Activated T-cell treated with anti-CD3 and anti-CD28 coated beads for 1 hour (primary cell): ENCODE measurements around the gene ZNF577.
"Not testable (repeated sequence)": the region's sequence is repeated elsewhere in the genome, so short reads cannot be mapped to it uniquely, and the experiment has no call there.

Source experiments
- DNase-seq: peaks from one replicate; pipeline ENCODE4 v3.0.0-alpha.2; 2020; ENCODE audit warnings: low read depth

ZNF577 gene

DNA sequence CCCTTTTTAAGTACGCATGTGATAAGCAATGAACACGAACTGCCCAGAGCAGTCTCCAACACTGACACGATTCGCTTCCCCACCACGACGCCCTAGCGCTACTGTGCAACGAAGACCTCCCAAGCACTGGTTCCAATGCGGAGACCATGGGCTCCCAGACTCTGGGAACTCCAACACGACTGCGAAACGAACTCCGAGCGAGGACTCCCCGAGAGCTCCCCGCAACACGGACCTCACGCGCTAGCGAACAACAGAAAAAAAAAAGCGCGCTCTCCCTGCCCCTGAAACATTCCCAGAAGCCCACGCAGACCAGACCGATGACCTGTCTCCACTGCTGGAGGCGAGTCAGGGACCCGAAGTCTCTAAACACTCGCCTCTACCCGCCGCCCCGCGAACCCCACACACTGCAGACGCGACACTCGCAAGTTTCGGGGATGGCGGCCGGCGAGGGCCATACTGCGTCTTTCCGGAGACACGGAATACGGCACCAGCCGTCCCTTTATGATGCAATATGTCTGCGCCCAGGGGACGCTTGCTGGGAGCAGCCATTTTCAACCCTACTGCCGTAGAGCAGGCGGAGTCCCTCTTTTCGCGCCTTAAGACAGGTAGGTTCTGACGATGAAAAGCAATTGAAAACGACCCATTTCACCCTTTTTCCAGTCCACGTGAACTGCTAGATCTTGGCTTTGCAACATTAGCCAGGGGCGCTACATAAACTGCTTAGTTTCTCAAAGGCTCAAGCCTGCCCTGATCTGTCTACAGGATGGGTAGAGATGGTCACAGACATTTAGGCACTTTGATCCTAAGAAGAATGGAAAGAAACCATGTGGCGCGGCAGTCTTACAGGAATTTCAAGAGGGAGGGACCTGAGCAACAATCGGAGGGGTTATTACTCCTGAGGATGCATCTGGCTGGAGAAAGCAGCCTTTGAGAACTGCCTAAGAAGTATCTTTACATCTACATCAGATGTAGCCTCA, at the start of gene ZNF577:
ZNF577 (minus strand) TSS at position 430 of the 977 bp plus-strand sequence. CDS start 7,569 bp downstream, outside the sequence.
- peak; percentile 50 for DNase-seq

DNA sequence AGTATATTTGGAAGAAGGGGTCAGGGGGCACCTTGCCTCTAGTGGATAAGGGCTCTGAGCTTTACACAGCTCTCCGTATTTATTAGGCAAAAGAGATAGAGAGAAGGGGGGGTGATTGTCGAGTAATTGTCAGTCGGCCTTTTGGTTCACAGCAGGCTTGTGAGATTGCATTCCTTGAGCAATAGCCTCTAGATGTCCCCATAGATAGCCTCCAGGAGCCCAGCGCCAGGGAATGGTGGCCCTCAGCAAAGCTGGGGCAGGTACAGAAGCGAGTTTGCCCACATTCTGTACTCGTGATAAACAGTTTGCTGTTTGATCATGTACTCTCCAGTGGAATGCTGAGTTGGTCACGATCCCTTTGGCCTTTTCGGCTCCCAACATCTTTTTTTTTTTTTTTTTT, 44.2 kb upstream of the ZNF577 start:
- DNase-seq, result no peak

DNA sequence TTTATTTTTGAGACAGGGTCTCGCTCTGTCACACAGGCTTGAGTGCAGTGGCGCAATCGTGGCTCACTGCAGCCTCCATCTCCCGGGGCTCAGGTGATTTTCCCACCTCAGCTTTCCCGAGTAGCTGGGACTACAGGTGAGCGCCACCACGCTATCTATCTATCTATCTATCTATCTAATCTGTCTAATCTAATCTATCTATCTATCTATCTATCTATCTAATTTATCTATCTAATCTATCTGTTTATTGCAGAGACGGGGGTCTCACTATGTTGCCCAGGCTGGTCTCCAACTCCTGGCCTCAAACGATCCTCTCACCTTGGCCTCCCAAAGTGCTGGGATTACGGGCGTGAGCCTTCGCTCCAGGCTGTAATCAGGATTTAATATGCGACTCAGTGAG, 40.1 kb upstream of the ZNF577 start:
- DNase-seq, result no peak

DNA sequence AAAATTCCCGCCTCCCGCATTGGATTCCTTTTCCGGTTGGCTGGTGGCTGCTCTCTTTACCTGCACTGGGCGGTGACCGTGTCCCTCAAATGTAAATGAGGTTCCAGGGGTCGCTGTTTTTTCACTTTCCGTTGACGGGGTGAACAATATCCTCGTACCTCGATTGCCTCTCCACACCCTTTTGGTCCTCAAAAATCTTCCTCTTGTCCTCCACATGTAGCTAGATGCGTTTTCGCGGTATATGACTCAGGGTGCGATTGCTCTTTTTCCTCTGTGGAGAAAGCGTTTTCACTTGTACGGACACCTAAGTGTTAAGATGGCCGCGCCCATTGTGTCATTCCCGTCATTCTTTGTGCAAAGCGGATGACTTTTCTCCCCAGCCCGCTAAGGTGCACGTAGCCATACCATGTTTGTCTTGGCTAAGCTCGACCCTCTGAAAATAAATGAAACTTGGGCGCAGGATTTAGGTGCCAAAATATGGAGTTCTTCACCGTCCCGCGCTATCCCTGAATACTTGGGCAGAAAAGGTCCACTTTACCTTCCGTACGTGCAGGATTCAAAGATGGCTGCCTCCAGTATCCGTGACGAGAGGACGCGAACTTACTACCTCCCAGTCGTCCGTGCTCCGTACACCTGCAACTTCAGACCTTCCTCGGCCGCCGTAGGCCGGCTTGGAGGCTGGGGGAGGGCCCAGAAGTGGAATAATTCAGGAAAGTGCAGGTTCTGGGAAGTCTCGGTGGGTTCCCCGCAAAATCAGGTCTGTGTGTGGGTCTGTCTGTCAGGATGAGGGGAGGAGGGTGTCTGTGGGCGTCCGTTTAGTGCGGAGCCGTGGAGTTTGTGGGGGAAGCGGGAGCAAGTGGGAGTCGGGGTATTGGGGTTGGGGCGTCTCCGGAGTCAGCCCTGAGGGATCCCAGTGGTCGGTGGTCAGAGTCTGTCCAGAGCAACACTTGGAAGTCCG, 39.3 kb upstream of the ZNF577 start, which contains the start of gene ZNF613:
ZNF613 (plus strand) TSS at position 689 of the 958 bp plus-strand sequence. CDS start 8,749 bp downstream, outside the sequence.
- peak; percentile 74 for DNase-seq

DNA sequence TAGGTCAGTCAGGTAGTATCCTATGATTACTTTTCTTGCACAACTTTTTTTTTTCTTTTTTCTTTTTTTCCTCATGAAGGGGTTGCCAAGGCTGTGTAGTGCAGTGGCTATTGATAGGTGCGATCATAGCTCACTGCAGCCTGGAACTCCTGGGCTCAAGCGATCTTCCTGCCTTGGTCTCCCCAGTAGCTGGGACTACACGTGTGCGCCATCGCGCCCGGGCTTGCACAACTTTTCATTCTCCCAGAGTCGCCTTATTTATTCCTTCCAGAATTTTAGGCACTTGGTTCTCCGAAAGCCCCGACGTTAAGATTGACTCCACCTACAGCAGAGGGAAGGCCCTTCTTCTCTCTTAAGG, 38.7 kb upstream of the ZNF577 start:
- DNase-seq, result no peak

DNA sequence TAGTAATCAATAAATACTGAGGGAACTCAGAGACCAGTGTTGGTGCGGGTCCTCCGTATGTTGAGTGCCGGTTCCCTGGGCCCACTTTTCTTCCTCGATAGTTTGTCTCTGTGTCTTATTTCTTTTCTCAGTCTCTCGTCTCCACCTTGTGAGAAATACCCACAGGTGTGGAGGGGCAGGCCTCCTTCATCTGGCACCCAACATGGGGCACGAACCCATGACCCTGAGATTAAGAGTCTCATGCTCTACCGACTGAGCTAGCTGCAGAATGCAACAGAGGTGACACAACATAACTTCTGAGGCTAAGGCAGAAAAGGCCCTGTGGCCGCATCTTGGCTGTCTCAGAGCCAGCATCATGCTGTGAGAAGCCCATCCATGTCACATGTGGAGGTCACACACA, 34.2 kb upstream of the ZNF577 start:
- DNase-seq, result no peak

DNA sequence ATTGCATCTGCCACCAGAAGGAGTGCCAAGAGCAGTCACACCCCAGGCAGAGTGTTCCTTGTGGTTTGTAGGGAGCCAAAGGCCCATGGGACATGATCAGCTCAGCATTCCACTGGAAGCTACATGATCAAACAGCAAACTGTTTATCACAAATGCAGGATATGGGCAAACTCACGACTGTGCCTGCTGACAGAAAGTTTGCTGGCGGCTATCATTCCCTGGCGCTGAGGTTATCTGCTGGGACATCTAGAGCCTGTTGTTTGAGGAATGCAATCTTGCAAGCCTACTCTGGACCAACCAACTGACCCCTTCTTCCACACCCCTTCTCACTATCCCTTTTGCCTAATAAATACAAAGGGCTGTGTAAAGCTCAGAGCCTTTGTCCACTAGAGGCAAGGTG, 31.9 kb upstream of the ZNF577 start:
- no peak for DNase-seq

DNA sequence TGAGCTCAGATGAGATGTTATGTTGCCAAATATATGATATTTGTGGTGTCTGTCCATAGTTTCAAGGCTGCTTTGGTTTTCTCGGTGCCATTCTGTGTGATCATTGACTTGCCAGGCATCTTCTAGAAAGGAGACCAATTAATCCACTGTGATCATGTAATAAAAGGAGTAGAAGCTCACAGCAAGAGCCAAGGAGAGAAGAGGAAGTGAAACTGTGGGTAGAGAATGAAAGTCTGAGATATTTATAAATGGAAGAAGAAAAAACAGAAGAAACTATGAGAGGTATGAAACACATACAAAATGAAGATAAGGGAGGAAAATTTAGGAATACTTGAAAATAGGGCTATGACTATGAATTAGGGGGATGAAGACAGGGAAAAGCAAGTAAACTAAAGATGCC, 28.4 kb upstream of the ZNF577 start:
- DNase-seq, result no peak

DNA sequence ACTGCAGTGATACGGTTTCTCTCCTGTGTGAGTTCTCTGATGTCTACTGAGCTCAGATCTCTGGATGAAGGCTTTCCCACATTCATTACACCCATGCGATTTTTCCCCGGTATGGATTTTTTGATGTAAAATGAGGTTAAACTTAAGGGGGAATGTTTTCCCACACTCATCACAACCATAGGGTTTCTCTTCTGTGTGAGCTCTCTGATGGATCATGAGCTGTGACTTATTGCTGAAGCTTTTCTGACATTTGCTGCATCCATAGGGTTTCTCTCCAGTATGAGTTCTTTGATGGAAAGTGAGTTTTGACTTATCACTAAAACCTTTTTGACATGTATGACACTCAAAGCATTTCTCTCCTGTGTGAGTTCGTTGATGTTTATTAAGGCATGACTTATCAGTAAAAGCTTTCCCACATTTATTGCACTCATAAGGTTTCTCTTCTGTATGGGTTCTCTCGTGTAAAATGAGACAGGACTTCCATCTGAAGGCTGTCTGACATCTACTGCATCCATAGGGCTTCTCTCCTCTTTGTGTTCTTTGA, 27.6 kb upstream of the ZNF577 start:
- no peak for DNase-seq

DNA sequence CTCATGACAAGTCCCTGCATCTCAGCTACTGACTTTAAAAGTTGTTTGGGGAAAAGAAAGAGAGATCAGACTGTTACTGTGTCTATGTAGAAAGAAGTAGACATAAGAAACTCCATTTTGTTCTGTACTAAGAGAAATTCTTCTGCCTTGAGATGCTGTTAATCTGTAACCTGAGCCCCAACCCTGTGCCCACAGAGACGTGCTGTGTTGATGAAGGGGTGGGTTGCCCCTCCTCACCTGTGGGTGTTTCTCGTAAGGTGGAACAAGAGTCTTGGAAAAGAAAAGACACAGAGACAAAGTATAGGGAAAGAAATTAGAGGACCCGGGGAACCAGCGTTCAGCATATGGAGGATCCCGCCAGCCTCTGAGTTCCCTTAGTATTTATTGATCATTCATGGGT, 20.2 kb upstream of the ZNF577 start:
- not testable (repeated sequence) for DNase-seq

DNA sequence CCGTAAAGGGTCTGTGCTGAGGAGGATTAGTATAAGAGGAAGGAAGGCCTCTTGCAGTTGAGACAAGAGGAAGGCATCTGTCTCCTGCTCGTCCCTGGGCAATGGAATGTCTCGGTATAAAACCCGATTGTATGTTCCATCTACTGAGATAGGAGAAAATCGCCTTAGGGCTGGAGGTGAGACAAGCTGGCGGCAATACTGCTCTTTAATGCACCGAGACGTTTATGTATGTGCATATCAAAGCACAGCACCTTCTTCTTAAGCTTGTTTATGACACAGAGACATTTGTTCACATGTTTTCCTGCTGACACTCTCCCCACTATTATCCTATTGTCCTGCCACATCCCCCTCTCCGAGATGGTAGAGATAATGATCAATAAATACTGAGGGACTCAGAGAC, 18.4 kb upstream of the ZNF577 start:
- not testable (repeated sequence) for DNase-seq

DNA sequence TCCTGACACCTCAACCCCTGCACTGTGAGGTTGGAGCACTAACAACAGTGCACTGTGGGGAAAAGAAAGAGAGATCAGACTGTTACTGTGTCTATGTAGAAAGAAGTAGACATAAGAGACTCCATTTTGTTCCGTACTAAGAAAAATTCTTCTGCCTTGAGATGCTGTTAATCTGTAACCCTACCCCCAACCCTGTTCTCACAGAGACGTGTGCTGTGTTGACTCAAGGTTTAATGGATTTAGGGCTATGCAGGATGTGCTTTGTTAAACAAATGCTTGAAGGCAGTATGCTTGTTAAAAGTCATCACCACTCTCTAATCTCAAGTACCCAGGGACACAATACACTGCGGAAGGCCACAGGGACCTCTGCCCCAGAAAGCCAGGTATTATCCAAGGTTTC, 17.9 kb upstream of the ZNF577 start:
- not testable (repeated sequence) for DNase-seq

DNA sequence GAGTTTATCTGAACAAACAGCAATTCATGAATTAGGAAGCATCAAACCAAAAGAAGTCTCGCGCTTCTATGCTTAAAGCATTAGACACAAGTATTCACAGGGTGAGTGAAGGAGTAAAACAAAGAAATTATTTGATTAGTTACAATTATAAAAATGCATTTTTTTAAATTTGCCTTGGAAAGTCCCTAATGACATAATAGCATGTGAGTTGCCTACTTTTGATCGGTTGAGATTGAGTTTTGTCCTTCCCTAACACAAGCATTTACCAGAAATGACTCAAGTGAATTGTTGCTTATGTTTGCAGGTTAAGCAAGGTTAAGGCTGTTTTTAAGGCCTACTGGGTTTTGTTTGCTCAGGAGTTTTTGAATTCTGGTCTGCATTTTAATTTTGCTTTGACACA, 17.5 kb upstream of the ZNF577 start:
- no peak for DNase-seq

DNA sequence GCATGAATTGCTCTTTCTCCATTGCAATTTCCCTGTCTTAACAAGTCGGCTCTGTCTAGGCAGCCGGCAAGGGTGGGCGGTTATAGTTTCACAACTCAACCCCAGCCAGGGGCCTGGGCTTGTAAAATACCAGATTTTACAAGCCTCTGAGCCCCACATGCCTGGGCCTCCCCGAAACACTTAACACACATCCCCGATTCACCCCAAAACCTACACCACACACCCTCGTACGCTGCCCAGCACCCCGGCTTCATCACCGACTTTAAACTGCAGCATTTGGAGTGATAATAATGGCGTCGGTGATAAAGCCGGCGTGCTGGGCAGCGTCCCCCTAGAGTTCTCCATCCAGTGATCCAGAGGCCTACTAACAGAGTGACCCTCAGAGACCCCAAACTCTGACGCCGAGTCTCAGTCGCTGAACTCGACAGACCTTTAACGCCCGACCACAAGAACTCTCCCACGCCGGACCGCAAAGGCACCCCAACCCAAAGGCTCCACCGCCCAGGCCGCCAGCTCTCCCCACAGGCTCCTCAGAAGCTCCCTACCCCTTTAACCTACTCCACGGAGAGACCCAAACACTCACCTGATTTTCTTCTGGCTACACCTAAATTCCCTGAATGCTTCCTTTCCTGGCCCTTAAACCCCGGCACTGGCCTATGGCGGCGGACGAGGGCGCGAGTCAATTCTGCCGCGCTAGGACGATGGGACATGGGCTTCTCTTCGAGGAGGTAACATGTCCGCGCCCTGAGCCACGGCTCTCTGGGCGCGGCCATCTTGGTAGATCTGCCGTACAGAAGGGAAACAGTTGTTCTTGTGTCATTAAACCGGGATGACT, 16.8 kb upstream of the ZNF577 start, which contains the start of gene ZNF649:
ZNF649 (minus strand) TSS at position 687 of the 835 bp plus-strand sequence. CDS start 4,910 bp downstream, outside the sequence.
- DNase-seq, result peak; percentile 78

DNA sequence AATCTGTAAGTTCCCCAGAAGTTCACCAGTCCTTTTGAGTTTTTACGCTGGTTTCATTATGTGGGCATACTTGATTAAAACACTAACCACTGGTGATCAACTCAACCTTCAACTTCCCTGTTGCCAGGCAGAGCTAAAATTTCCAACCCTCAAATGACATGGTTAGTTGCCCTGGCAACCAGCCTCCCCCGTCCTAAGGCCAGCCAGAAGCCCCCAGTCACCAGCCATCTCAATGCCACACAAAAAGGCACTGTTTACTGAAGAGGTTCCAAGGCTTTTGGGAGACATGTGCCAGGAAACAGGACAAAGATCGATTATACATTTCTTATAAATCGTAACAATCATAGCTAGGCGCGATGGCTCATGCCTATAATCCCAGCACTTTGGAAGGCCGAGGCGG, 15.4 kb upstream of the ZNF577 start:
- DNase-seq, result no peak

DNA sequence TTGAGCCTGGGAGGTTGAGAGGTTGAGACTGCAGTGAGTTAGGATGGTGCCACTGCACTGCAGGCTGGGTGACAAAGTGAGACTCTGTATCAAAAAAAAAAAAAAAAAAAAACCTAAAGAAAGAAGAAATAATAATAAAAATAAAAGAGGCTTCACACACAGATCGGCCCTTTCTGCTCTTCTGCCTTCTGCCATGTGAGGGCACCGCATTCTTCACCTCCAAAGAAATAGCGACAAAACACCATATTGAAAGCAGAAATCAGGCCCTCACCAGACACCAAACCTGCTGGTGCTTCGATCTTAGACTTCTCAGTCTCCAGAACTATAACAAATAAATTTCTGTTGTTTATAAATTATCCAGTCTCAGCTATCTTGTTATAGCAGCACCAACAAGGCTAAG, 14.1 kb upstream of the ZNF577 start:
- DNase-seq, result no peak

DNA sequence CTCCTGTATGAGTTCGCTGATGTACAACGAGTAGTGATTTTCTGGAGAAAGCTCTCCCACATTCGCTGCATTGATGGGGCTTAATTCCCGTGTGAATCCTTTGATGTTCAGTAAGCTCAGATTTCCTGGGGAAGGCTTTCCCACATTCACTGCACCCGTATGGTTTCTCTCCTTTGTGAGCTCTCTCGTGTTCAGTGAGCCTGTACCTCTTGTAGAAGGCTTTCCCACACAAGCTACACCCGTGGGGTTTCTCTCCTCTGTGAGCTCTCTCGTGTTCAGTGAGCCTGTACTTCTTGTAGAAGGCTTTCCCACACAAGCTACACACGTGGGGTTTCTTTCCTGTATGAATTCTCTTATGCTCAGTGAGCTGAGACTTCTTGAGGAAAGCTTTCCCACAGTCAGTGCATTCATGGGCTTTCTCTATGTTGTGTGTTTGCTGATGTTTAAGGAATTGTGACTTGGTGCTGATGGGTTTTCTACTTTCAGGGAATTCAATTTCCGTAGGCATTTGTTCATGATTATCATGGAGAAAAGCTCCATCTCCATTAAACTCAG, 3.5 kb upstream of the ZNF577 start:
- no peak for DNase-seq

DNA sequence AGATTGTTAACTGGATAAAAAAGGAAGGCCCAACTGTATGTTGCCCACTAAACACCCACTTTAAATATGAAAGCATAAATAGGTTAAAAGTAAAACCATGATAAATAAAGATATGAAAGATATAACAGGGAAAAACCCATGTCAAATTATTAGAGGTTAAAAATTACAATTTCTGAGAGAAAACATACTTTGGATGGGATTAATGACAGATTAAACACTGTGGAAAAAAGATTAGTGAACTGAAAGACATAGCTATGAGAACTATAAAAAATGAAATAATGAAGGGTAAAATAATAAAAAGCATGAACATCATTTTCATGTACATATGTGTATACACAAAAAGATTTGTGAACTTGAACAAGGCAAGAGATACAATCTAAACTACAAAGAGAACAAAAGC, 2.2 kb upstream of the ZNF577 start:
- DNase-seq, result no peak

DNA sequence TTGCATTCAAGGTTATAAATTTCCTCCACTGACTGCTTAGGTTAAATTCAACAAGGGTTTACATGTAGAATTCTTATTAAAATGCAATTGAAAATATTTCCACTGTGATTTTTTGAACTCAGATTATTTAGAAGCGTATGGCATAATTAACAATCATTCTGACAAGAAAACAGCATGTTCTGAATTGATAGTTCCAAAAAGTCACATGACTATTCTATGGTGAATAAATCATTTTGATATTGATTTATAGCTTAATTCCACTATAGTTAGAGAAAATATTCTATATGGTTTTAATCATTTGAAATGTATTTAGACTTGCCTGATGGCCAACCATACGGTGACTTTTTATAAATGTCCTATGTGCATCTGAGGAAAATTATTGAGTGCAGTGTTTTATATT, 3.0 kb downstream of the ZNF577 start:
- no peak for DNase-seq

DNA sequence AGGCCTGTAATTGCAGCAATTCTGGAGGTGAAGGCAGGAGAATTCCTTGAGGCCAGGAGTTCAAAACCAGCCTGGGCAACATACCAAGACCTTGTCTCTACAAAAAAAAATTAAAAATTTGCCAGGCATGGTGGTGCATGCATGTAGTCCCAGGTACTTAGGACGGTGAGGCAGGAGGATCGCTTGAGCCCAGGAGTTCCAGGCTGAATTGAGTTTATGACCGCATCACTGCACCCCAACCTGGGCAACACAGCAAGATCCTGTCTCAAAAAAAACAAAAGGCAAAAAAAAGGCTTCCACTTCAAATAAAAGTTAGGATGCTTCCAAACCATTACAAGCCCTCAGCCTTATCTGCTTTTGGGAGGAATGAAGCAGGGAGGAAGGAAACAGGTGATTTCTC, 5.2 kb downstream of the ZNF577 start:
- no peak for DNase-seq

DNA sequence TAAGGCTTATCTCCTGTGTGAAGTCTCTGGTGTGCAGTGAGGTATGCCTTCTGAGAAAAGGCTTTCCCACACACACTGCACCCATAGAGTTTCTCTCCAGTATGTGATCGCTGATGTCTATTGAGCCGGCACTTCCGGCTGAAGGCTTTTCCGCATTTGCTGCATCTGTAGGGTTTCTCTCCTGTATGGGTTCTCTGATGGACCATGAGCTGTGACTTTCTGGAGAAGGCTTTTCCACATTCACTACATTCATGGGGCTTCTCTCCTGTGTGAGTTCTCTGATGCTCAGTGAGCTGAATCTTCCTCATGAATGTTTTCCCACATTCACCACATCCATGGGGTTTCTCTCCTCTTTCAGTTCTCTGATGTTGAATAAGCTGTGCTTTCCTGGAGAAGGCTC, 14.7 kb downstream of the ZNF577 start:
- DNase-seq, result no peak
